ENCODE data around the gene DBH. TPM values are rescaled to one million over a fixed set of nuclear protein-coding genes. Genes with fewer than 3 reads are reported as not detected.
"Not testable (repeated sequence)": the region's sequence is repeated elsewhere in the genome, so short reads cannot be mapped to it uniquely, and the experiment has no call there.

Gene DBH
- total RNA-seq, 1 experiment from 2014 or later = not detected

DNA sequence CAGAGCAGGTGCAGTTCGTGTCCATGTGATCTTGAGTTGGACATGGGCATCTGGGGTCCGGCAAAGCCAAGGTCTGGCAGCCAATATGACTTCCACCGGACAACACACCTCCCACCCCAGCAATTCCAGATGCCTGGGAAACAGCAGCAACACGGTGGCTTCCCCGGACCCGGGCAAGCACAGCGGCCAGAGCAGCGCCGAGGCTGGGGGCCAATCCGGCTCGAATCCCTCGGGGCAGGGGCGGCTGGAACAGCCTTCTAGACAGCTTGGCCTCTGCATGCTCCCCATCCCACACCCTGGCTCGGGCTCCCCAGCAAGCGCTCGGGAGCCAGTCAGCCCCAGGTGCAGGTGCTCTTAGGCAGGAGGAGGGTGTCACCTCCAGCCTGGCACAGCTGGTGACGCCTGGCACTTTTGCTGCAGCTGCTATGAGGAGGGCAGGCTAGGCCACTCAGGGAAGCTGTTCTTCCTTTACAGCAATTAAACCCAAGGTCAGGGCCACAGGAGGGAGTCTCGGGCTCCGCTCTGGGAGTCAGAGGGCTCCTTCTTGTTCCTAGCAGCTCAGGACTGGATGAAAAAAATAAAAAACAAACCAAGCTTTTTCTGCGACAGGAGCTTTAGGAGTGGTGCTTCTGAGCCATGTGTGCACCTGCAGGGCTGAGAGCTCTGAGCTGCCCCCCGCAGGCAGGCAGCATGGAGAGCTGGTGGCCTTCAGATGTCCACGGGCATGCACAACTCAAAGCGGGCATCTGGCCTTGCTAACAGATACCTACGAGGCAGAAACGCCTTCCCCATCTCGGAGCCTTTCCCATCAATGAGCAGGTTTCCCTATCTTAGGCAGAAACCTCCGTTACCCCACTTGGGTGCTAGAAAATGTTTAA is 28.2 kb downstream of the DBH start:
- H3K4me3 ChIP-seq = no peak overlapping the region
- no peak for DNase-seq (ENCODE audit: low read depth in 1 of 2, low spot score in 2 of 2)
- no peak overlapping the region for H3K27ac ChIP-seq
- H3K9me3 ChIP-seq (replicated peaks) = no peaks in the 10 kb centered on the region
- 0 out of 2 replicates have a peak, but pooled peaks cover 3% of the 10 kb centered on the region for H3K27me3 ChIP-seq (replicated peaks)
- no peaks in the 10 kb centered on the region for H3K4me1 ChIP-seq (replicated peaks)
- H3K36me3 ChIP-seq = no peaks in the 10 kb centered on the region; the same call in 1 of the 2 replicates

DNA sequence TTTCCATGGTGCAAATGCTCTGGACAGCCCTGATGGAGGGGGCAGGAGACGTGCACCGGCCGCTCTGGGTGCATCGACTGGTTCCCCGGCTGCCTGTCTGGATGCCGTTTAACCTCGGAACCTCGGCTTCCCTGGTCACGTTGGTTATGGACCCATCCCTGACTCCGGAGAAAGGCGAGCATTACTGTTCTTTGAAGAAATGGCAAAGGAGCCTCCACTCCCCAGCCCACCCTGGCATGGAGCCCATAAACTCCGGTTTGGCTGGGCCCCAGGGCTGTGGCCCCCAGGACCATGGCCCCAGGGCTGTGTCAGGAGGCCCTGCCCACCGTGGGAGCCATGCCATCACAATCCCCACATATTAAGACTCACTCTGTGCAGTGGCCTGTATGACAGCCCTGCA is 28.9 kb downstream of the DBH start:
- H3K27ac ChIP-seq = no peak overlapping the region
- no peak for DNase-seq (ENCODE audit: low read depth in 1 of 2, low spot score in 2 of 2)
- H3K4me3 ChIP-seq = no peak overlapping the region
- 0 out of 2 replicates have a peak, but pooled peaks cover 3% of the 10 kb centered on the region for H3K27me3 ChIP-seq (replicated peaks)
- H3K9me3 ChIP-seq (replicated peaks) = no peaks in the 10 kb centered on the region
- H3K36me3 ChIP-seq = peaks cover 3% of the 10 kb centered on the region
- no peaks in the 10 kb centered on the region for H3K4me1 ChIP-seq (replicated peaks)

DNA sequence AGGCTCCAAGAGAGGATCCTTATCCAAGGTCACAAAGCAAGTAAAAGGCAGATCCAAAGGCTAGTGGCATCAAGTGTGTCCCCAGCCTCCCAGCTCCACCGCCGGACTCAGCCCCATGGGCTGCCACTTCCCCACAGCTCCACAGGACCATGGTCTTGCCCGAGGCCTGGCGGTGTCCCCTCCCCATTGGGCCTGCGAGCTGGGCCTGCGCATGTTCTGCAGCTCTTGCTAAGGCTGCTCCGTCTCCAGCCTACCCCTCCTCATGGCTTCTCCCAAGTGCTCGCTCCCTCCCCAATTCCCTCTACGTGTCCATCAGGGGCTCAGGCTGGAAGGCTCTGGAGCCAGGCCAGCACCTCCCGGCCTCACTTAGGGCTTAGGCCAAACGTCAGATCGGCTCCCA is 29.4 kb downstream of the DBH start:
- Histone ChIP-seq H3K4me1 (replicated peaks) (no peaks in the 10 kb centered on the region), H3K4me3 (no peak overlapping the region), H3K27ac (no peak overlapping the region), H3K9me3 (replicated peaks) (no peaks in the 10 kb centered on the region), H3K27me3 (replicated peaks) (0 out of 2 replicates have a peak, but pooled peaks cover under 1% of the 10 kb centered on the region), H3K36me3 (peaks cover 3% of the 10 kb centered on the region)
- no peak for DNase-seq (ENCODE audit: low read depth in 1 of 2, low spot score in 2 of 2)

DNA sequence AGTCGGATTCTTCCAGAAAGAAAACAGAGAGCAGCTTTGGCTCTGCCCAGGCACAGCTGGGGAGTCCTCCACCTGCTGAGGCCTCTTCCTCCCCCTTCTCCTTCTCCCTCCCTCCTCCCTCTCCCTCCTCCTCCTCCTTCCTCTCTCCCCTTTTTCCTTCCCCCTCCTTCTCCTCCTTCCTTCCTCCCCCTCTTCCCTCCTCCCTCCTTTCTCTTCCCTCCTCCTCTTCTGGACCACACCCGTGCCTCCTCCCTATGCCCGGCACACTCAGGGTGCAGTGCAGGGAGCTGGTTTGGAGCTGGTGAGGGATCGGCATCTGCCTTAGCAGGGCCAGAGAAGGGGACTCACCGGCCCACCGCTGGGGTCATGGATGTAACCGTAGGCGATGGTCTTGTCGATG is 30.2 kb downstream of the DBH start:
- Histone ChIP-seq H3K4me1 (replicated peaks) (no peaks in the 10 kb centered on the region), H3K27ac (no peak overlapping the region), H3K36me3 (peaks cover 3% of the 10 kb centered on the region), H3K4me3 (no peak overlapping the region), H3K27me3 (replicated peaks) (no peaks in the 10 kb centered on the region), H3K9me3 (replicated peaks) (no peaks in the 10 kb centered on the region)
- no peak for DNase-seq (ENCODE audit: low read depth in 1 of 2, low spot score in 2 of 2)

DNA sequence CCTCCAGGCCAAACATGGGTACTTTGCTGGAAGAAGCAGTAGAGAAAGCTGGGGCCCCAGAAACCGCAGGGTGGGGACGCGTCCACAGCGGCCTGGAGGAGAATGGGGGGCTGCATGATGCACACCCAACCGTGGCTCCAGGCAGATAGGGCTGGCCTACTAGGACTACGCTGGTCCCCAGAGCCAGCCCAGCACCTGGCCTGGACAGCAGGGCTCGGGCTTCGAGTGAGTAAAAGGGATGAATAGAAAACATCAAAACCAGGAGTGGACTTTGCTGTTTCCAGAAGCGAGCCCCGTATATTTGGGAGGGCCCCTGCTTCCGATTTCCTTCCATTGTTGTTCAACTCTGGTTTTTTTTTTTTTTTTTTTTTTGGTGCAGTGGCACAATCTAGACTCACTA is 30.7 kb downstream of the DBH start:
- H3K27ac ChIP-seq = no peak overlapping the region
- no peak overlapping the region for H3K4me3 ChIP-seq
- no peak for DNase-seq (ENCODE audit: low read depth in 1 of 2, low spot score in 2 of 2)
- H3K27me3 ChIP-seq (replicated peaks) = no peaks in the 10 kb centered on the region
- H3K9me3 ChIP-seq (replicated peaks) = no peaks in the 10 kb centered on the region
- no peaks in the 10 kb centered on the region for H3K4me1 ChIP-seq (replicated peaks)
- peaks cover 3% of the 10 kb centered on the region for H3K36me3 ChIP-seq

DNA sequence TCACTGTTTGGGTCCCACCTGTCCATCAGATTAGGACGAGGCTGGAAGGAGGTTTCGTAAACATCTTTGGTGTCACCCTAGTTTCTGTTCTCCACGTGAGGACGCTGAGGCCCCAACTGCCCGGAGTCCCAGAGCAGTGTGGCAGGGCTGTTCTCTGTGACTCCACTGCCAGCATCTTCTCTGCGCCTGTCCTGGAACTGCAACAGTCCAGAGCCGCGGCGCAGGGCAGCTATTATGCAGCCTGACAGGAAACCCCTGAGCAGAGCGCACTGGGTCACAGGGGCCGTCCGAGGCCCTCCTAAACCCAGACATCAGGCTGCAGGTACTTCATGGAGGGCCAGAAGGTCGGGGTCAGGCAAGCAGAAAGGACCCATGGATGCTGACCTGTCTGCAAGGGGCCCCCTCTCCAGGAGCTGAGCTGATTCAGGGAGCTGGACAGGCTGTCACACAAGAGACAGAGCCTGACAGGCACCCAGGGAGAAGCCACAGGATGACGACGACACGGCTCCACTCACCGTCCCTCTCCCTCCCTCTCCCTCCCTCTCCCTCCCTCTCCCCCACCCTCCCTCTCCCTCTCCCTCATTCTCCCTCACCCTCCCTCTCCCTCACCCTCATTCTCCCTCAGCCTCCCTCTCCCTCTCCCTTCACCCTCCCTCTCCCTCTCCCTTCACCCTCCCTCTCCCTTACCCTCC is 31.7 kb downstream of the DBH start:
- Histone ChIP-seq H3K4me1 (replicated peaks) (no peaks in the 10 kb centered on the region), H3K36me3 (peaks cover 11% of the 10 kb centered on the region), H3K9me3 (replicated peaks) (no peaks in the 10 kb centered on the region), H3K27me3 (replicated peaks) (no peaks in the 10 kb centered on the region), H3K27ac (no peak overlapping the region), H3K4me3 (no peak overlapping the region)
- no peak for DNase-seq (ENCODE audit: low read depth in 1 of 2, low spot score in 2 of 2)

DNA sequence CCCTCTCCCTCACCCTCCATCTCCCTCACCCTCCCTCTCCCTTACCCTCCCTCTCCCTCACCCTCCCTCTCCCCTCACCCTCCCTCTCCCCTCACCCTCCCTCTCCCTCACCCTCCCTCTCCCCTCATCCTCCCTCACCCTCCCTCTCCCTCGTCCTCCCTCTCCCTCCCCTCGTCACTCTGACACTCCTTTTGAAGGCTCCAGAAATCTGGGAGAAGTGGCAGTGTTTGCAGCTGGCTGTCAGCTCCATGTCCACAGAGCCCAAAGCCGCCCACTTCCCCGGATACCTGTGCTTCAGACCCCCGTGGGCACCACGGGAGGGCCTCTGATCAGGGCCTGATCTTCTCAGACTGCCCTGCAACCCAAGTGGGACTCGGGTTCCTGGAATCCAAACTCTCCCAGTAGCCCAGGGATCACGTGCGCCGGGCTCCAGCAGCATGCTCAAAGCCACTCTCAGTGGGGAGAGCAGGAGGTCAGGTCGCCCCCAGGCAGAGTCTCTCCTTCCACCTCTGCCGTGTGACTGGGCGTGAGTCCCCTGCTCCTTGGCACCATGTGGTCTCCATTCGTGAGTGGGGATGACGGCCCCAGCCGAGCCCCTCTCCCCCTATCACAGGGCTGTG is 33.1 kb downstream of the DBH start:
- no peaks in the 10 kb centered on the region for H3K9me3 ChIP-seq (replicated peaks)
- no peaks in the 10 kb centered on the region for H3K27me3 ChIP-seq (replicated peaks)
- DNase-seq (ENCODE audit: low read depth in 1 of 2, low spot score in 2 of 2) = no peak
- no peaks in the 10 kb centered on the region for H3K4me1 ChIP-seq (replicated peaks)
- H3K27ac ChIP-seq = no peak overlapping the region
- H3K36me3 ChIP-seq = peaks cover 15% of the 10 kb centered on the region
- no peak overlapping the region for H3K4me3 ChIP-seq

DNA sequence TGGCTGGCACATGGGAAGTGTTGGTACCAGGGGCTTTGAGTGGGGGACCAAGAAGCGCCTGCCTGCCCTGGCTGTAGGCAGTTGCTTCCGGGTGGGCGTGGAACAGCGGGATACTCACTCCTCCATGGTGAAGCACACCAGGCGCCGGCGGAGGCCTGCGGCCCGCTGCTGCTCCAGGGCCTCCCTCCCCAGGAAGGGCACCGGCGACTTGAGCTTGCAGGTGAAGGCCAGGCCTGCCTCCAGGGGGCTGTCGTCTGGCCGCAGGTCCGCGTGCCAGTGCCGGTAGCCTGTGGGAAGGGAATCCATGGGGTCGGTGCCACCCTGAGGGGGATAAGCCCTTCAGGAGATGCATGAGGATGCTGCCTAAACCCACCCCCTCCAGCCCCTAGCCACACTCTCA is 34.3 kb downstream of the DBH start:
- Histone ChIP-seq H3K9me3 (replicated peaks) (no peaks in the 10 kb centered on the region), H3K27ac (no peak overlapping the region), H3K36me3 (peaks cover 15% of the 10 kb centered on the region)

DNA sequence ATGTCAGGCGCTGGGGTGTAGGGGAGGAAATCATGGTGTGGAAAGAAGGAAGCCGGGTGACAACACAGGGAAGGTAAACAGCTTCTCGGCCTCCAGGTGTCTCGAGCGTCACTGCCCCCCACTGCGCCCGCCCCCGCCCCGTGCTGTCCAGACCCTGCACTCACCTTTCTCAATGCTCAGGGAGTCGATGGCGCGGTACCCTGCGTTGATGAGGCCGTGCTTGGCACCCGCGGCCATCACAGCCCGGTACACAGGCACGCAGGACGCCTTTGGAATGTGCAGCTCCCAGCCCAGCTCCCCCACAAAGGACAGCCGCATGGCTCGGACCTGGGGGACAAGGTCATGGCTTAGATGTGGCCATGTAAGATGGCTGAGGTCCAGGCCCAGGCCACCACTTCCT is 35.2 kb downstream of the DBH start:
- Histone ChIP-seq H3K27ac (no peak overlapping the region), H3K4me1 (replicated peaks) (no peaks in the 10 kb centered on the region), H3K27me3 (replicated peaks) (no peaks in the 10 kb centered on the region), H3K36me3 (peaks cover 15% of the 10 kb centered on the region), H3K9me3 (replicated peaks) (no peaks in the 10 kb centered on the region), H3K4me3 (no peak overlapping the region)
- DNase-seq (ENCODE audit: low read depth in 1 of 2, low spot score in 2 of 2) = no peak

More for the DNA sequence above, 34.3 kb downstream of the DBH start:
- Histone ChIP-seq H3K4me1 (replicated peaks) (no peaks in the 10 kb centered on the region), H3K27me3 (replicated peaks) (no peaks in the 10 kb centered on the region), H3K4me3 (no peak overlapping the region)
- DNase-seq (ENCODE audit: low read depth in 1 of 2, low spot score in 2 of 2) = no peak

DNA sequence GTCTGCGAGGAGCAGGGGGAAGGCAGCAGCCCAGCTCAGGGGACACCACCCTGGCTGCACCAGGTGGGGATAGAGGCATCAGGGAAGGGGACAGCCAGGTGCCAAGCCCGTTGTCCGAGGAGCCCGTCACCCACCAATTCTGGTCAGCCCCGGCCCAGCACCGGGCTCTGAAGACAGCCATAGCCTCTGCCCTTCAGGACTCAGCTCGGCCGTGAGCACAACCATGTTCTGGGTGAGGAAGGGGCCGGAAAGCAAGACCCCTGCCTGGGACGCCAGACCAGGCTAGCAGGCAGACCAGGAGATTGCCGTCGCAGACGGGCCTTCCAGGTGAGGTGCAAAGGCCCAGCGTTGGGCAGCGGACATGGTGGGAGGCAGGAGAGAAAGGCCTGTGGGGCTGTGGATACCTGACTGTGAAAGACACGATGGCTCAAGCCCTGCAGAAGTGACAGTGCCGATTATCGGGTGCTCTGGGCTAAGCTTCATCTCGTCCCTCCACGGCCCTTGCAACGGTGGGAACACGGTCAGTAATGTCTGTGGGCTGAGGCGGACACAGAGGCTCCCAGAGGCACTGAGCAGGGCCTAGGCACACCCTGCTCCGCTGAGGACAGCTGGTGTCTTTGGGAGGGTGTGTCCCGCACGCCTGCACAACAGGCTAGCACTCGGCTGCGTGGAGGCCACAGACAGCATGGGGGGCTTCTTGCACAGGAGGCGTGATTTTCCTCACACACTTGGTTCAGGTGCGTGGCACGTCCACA is 36.5 kb downstream of the DBH start:
- H3K27me3 ChIP-seq (replicated peaks) = no peaks in the 10 kb centered on the region
- peaks cover 15% of the 10 kb centered on the region for H3K36me3 ChIP-seq
- no peak overlapping the region for H3K27ac ChIP-seq
- DNase-seq (ENCODE audit: low read depth in 1 of 2, low spot score in 2 of 2) = no peak
- H3K9me3 ChIP-seq (replicated peaks) = no peaks in the 10 kb centered on the region
- no peak overlapping the region for H3K4me3 ChIP-seq
- H3K4me1 ChIP-seq (replicated peaks) = no peaks in the 10 kb centered on the region

DNA sequence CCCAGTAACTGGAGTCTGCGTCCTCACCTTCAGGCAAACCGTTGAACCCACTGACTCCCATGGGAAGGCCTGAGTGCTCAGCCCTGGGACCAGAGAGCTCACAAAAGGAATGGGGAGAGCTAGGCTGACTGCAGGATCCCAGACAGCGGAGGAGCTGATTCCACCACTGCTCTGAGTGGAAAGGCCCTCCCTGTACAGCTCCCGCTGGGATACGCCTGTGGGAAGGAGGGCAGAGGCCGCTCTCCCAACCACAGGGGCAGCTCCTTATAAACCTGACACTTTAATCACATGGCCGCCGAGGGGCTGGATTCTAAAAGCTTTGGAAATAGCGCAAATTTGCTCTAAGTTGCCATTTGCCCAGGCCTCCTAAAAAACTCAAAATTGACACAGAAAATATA is 37.1 kb downstream of the DBH start:
- H3K4me3 ChIP-seq = no peak overlapping the region
- H3K27me3 ChIP-seq (replicated peaks) = no peaks in the 10 kb centered on the region
- H3K27ac ChIP-seq = no peak overlapping the region
- no peaks in the 10 kb centered on the region for H3K9me3 ChIP-seq (replicated peaks)
- peaks cover 15% of the 10 kb centered on the region for H3K36me3 ChIP-seq
- H3K4me1 ChIP-seq (replicated peaks) = no peaks in the 10 kb centered on the region
- DNase-seq (ENCODE audit: low read depth in 1 of 2, low spot score in 2 of 2) = no peak

DNA sequence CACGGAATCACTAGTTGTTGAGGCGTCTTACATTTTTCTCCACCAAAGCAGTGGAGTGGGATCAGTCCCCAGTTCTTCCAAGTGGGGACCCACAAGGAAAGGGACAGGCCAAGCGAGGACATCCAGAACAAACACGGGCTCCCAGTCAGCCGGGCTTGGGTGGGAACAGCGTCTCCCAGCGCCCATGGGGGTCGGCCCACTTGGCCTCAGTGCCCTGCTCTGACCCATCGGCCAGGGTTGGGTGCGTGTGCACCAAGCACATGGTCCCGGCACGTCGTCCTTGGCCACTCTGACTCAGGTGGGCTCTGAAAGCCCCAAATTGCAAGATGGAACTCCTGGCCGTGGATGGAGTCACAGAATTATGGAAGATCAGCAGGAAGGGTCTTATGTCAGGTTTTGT is 37.9 kb downstream of the DBH start:
- Histone ChIP-seq H3K4me1 (replicated peaks) (no peaks in the 10 kb centered on the region), H3K27ac (no peak overlapping the region), H3K4me3 (no peak overlapping the region), H3K27me3 (replicated peaks) (no peaks in the 10 kb centered on the region), H3K36me3 (peaks cover 15% of the 10 kb centered on the region), H3K9me3 (replicated peaks) (no peaks in the 10 kb centered on the region)
- DNase-seq (ENCODE audit: low read depth in 1 of 2, low spot score in 2 of 2) = no peak

DNA sequence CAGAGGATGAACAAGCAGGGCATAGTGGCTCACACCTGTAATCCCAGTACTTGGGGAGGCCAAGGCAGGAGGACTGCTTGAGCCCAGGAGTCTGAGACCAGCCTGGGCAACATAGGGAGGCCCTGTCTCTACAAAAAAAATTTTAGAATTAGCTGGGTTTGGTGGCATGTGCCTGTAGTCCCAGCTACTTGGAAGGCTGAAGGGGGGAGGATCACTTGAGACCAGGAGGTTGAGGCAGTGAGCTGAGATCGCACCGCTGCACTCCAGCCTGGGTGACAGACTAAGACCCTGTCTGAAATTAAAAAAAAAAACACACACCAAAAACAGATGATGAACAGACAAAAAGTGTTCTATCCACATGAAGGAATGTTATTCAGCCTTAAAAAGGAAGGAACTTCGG is 39.6 kb downstream of the DBH start:
- H3K36me3 ChIP-seq = peaks cover 11% of the 10 kb centered on the region
- H3K9me3 ChIP-seq (replicated peaks); H3K4me1 ChIP-seq (replicated peaks); H3K4me3 ChIP-seq; H3K27ac ChIP-seq; DNase-seq (ENCODE audit: low read depth in 1 of 2, low spot score in 2 of 2); H3K27me3 ChIP-seq (replicated peaks): not testable (repeated sequence)
